ENCODE results near the gene DNAJA3. TPM values are rescaled to one million over a fixed set of nuclear protein-coding genes. Genes with fewer than 3 reads are reported as not detected.
A peak's percentile ranks its signal among the peaks of the same experiment; 100 is the strongest.

DNAJA3 gene
- total and polyA plus RNA-seq, 2 donors (not counting 3 experiments of a cell fraction or from before 2014, with no cell fraction given): 33.4 to 45.4 TPM

- H3K4me2 ChIP-seq (ENCODE audit: insufficient read depth, low read length): no peak overlapping the region
- no peaks in the 10 kb centered on the region for H3K79me2 ChIP-seq (ENCODE audit: control insufficient read depth, insufficient read depth, low read length)
- H3K36me3 ChIP-seq (ENCODE audit: control insufficient read depth in 2 of 2, extremely low read depth in 1 of 2, insufficient read depth in 2 of 2, low read length in 2 of 2): peaks cover 6 to 24% of the 10 kb centered on the region in 2 experiments
- intact Hi-C loops (cut with micrococcal nuclease) (loop anchor here (1.0 to 5.0 kb wide), 4 partner anchors 43 to 202 kb away; partner anchors contain the start of gene TFAP4), dilution Hi-C loops (cut with MboI; ENCODE audit: extremely low pct_ligation_motif_present, low sequenced_read_pairs) (no loop called here)
- no TSS peak for BruUV-seq (replicated peaks)
- FAIRE-seq (peak; percentile 35), DNase-seq (ENCODE audit: low read depth, low spot score) (peak; percentile 59)
- no peak overlapping the region for H3K4me3 ChIP-seq (replicated peaks in 1 of 3; ENCODE audit: insufficient read depth in 1 of 3, low read depth in 1 of 3, low read length in 3 of 3)
- no peak overlapping the region for H3K9ac ChIP-seq (replicated peaks; ENCODE audit: extremely low read depth, insufficient read depth, low read length)
- H2AFZ ChIP-seq (ENCODE audit: low read depth, low read length): peak overlapping the region; percentile 38
- no peaks in the 10 kb centered on the region for H4K20me1 ChIP-seq (replicated peaks; ENCODE audit: control insufficient read depth, extremely low read depth, insufficient read depth, low read length)
- no peaks in the 10 kb centered on the region for H3K9me3 ChIP-seq (replicated peaks; ENCODE audit: control insufficient read depth, insufficient read depth, low read length)
- no peaks in the 10 kb centered on the region for H3K9me1 ChIP-seq (replicated peaks; ENCODE audit: control insufficient read depth, extremely low read depth, insufficient read depth, low read length)
- TF ChIP-seq EZH2 (IDR thresholded peaks at IDR 0.05; ENCODE audit: borderline replicate concordance, low read depth, low read length, severe bottlenecking): no peak
- peak; percentile 88 to 98 for TF ChIP-seq CTCF (IDR thresholded peaks at IDR 0.05; ENCODE audit: extremely low read depth in 1 of 2, insufficient read depth in 1 of 2, low read depth in 1 of 2, low read length in 2 of 2)
- H3K27me3 ChIP-seq (ENCODE audit: control insufficient read depth in 2 of 2, insufficient read depth in 2 of 2, low read length in 2 of 2): no peaks in the 10 kb centered on the region
- ChIA-PET POLR2A (interaction anchor here (0.7 kb wide), 1 partner anchor 119 kb away, joined by 7 read pairs; no protein-coding TSS in a partner anchor), CTCF (interaction anchor here (0.6 to 5.4 kb wide), 38 partner anchors 9 to 463 kb away, joined by 3 to 102 read pairs (median 8); partner anchors contain the start of genes CORO7, PAM16, TFAP4 and VASN)
- H3K27ac ChIP-seq (ENCODE audit: insufficient read depth, low read depth, low read length): no peak overlapping the region
- peaks cover 1% of the 10 kb centered on the region for H3K4me1 ChIP-seq (ENCODE audit: control insufficient read depth, extremely low read depth, insufficient read depth, low read length)
Measured at GRCh38 chr16:4402439-4403132, 23.1 kb upstream of the DNAJA3 start.

Measured in endothelial cell of umbilical vein (primary cell).